Measurements from ENCODE around the gene CCNK.

Gene CCNK

DNA sequence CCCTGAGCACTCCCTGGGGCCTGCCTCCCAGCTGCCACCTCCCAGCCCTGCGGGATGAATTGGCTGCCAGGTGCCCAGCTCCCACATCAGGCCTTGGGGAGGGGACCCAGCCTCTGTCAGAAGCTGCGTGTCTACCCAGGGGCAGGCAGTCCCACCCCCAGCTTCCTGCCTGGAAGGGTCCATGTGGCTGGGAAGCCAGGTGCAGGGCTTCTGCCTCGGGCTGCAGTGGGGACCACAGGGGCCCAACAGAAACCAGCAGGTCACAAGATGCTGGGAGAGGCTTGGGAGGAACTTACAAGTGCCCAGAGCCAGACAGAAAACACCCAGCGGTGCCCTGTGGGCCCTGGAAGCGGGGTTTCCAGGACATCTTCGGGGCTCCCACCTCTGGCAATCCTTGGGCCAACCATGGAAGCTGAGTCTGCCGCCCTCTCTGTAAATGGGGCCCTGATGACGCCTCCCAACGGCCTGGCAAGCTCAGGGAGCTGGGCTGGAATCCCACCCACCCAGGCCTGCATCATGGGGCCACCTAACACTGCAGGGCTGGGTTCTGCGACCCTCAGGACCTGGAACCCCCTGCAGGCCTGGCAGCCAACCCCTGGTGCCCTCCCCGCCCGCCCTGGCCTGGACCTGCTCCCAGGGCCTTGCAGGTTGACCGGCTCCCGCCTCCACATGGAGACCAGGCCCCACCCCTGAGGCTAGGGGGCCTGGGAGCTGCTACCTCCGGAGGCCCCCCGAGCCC, 36.6 kb downstream of the CCNK start:
- in situ Hi-C loops (cut with MboI; ENCODE audit: low sequenced_read_pairs), result loop anchor here (25.0 kb wide), 1 partner anchor 369 kb away; no protein-coding TSS in a partner anchor

DNA sequence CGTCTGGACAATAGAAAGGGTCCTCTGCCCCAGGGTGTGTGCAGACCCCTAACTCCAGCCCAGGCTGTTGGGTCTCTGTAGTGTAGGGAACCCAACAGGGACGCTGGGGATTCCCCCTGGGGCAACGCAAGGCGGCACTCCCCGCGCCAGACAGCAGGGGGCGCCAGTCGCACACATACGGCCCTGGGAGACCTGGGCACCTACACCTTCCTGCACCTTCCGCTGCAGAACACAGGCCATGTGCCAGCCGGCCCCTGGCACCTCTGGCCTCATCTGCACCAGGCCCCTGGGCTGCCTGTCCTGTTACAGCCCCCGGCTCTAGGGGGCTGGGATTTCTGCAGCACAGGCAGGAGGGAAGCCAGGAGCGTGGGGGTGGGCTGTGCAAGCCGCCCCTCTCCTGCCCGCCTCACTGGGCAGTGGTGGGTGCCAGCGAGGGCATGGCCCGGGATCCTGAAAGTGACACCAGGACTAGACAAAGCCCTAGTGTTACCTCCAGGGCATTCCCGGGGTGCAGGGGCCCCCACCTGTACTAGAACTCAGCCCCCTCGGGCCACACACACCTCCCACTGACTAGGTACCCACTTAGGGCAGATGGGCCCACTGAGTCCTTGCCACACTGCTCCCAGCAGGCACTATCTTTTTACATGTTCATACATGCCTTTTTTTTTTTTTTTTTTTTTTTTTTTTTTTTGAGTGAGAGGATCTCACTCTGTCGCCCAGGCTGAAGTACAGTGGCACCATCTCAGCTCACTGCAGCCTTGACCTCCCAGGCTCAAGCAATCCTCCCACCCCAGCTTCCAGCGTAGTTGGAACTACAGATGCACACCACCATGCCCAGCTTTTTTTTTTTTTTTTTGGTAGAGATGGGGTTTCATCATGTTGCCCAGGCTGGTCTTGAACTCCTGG, 37.5 kb downstream of the CCNK start:
- in situ Hi-C loops (cut with MboI; ENCODE audit: low sequenced_read_pairs), result loop anchor here (25.0 kb wide), 1 partner anchor 369 kb away; no protein-coding TSS in a partner anchor

DNA sequence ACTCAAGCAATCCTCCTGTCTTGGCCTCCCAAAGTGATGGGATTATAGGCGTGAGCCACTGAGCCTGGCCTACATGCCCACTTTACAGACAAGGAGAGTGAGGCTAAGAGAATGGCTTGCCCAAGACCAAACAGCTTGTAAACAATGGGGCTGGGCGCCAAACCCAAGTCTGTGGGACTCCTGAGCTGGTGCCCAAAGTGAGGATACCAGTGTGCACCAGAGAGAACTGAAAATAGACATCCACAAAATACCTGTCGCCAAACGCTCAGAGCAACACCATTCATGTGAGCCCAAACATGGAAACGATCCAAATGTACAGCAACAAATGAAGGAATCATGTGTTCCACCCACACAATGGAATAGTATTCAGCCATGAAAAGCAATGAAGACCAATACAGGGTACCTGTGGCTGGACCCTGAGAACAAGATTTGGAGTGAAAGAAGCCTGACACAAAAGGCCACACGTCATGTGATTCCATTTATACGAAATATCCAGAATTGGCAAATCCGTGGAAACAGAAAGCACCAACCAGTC, 38.2 kb downstream of the CCNK start:
- in situ Hi-C loops (cut with MboI; ENCODE audit: low sequenced_read_pairs), result loop anchor here (25.0 kb wide), 1 partner anchor 368 kb away; no protein-coding TSS in a partner anchor

DNA sequence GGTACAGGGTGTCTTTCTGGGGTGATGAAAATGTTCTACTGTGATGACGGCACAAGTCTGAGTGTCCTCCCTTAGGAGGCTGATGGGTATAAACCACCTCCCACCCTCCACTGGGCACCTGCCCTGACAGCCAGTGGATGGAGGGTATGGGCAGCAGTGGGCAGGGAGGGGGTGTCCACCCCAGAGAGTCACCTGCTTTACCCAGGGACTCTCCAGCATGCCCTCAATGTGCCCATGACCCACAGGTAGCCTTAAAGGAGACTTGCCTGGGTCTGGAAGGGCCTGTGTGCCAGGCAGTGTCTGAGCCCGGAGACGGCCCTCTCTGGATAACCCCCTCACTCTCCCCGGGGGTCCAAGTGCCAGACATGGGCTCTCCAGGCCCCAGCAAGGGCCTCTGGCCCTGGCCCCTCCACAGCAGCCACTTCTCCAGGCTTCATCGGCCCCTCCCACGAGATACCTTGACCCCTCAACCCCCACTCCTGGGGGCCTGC, 38.8 kb downstream of the CCNK start:
- in situ Hi-C loops (cut with MboI; ENCODE audit: low sequenced_read_pairs), result loop anchor here (25.0 kb wide), 1 partner anchor 367 kb away; no protein-coding TSS in a partner anchor

DNA sequence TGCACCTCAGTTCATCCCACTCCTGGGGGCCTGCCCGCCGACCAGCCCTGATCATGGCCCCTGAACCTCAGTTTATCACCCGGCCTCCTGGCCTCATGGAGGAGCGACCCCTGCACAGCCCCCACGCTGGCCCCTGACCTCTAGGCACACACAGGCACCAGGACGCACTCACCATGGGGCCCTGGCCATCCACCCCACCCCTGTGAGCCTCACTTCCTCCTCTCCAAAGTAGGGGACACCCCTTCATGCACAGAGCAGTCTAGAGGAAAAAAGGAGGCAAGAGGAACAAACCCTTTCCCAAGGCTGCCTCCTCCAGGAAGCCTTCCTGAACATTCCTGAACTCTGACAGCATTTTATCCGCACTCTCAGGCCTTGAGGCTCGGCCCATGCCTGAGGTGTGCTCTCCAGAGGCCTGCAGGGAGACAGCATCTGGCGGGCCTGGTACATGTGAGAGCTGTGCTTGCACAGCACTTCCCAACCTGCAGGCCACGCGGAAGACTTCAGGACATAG, 39.4 kb downstream of the CCNK start:
- in situ Hi-C loops (cut with MboI; ENCODE audit: low sequenced_read_pairs), result loop anchor here (25.0 kb wide), 1 partner anchor 367 kb away; no protein-coding TSS in a partner anchor

DNA sequence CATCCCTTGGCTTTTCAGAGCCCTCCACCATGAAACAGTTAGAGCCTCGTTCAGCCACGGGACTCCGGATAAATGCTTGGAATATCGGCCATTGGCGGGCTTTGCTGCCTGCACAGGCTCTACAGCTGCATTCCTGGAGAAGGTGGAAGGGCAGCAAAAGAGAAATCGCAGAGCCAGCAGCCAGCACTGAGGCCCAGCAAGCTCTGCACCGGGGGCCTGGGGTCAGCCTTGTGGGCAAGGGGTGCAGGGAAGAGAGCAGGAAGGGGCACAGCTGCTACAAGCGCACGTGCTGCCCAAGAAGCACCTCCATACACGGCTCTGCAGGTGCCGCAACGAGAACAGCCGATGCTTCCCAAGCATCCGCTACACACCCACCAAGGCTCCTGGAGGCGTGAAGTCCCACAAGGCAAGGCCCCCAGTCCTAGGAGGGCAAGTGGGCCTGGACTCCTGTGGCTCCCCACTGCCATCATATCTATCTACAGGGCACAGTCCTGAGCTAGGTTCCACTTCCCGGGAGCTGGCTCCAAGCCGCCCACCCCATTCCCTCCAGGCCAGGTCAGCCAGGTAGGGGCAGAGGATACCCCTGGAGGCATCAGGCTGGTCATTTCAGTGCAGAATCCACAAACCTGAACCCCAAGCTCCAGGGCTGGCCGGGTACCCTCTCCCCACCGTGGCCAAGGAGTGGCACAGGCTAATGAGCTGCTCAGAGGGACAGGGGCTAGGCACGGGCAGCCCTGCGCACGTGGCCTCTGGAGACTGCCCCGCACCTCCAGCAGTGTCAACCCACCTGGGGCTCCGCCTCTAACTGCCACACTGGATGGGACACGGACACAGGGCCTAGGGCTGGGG, 40.2 kb downstream of the CCNK start:
- in situ Hi-C loops (cut with MboI; ENCODE audit: low sequenced_read_pairs), result loop anchor here (25.0 kb wide), 1 partner anchor 366 kb away; no protein-coding TSS in a partner anchor

GRCh38 chr14:99522025-99522401, 40.8 kb downstream of the CCNK start:
- in situ Hi-C loops (cut with MboI; ENCODE audit: low sequenced_read_pairs), result loop anchor here (25.0 kb wide), 1 partner anchor 365 kb away; no protein-coding TSS in a partner anchor

- in situ Hi-C loops (cut with MboI; ENCODE audit: low sequenced_read_pairs), result loop anchor here (25.0 kb wide), 1 partner anchor 365 kb away; no protein-coding TSS in a partner anchor
Measured at GRCh38 chr14:99522457-99522891, 41.3 kb downstream of the CCNK start.

GRCh38 chr14:99522934-99523703, 41.9 kb downstream of the CCNK start:
- in situ Hi-C loops (cut with MboI; ENCODE audit: low sequenced_read_pairs), result loop anchor here (25.0 kb wide), 1 partner anchor 364 kb away; no protein-coding TSS in a partner anchor

DNA sequence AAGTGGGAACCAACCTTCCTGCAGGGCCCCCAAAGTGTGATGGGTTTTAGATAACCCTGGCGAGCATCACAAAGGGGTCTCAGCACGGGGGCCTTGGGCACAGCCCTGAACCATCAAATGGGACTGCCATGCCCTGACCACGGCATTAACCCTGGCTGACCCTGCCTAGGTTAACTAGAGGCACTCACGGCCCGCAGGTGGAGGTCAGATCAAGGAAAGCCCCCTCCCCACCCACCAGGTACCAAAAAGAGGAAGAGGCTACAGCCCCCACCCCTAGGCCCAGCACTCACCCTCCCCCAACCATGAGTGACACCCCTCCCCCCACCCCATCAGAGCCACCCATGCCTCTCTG, 42.5 kb downstream of the CCNK start:
- in situ Hi-C loops (cut with MboI; ENCODE audit: low sequenced_read_pairs), result loop anchor here (25.0 kb wide), 1 partner anchor 364 kb away; no protein-coding TSS in a partner anchor

DNA sequence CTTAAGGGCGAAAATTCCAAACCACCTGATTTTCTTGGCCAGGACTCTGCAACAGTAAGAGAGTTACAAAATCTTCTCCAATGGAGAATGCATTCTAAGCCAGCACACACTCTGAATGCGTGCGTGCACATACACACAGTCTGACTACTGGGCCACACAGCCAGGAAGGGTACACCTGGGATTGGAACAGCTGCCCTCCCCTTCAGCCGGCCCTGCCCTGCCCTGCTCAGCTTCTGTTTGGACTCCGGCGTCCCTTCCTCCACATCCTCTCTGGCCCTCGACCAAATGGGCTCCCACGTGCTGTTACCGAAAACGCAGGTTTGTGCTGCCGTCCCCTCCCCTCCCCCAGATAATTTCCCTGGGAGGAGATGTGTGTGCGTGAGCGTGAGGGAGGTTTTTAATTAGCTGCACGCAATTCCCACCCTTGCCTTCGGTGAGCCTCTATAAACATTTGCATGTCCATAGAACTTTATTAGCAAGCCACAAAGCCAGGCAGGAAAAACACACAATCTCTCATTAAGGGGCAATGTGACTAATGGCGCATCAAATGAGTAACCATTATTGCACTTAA, 43.0 kb downstream of the CCNK start:
- in situ Hi-C loops (cut with MboI; ENCODE audit: low sequenced_read_pairs), result loop anchor here (25.0 kb wide), 1 partner anchor 363 kb away; no protein-coding TSS in a partner anchor

- in situ Hi-C loops (cut with MboI; ENCODE audit: low sequenced_read_pairs), result loop anchor here (25.0 kb wide), 1 partner anchor 362 kb away; no protein-coding TSS in a partner anchor
Measured at GRCh38 chr14:99524804-99525698, 43.8 kb downstream of the CCNK start.

- in situ Hi-C loops (cut with MboI; ENCODE audit: low sequenced_read_pairs), result no loop called here
Measured at GRCh38 chr14:99525699-99526080, 44.5 kb downstream of the CCNK start.

GRCh38 chr14:99527026-99527425, 45.8 kb downstream of the CCNK start:
- in situ Hi-C loops (cut with MboI; ENCODE audit: low sequenced_read_pairs), result no loop called here

DNA sequence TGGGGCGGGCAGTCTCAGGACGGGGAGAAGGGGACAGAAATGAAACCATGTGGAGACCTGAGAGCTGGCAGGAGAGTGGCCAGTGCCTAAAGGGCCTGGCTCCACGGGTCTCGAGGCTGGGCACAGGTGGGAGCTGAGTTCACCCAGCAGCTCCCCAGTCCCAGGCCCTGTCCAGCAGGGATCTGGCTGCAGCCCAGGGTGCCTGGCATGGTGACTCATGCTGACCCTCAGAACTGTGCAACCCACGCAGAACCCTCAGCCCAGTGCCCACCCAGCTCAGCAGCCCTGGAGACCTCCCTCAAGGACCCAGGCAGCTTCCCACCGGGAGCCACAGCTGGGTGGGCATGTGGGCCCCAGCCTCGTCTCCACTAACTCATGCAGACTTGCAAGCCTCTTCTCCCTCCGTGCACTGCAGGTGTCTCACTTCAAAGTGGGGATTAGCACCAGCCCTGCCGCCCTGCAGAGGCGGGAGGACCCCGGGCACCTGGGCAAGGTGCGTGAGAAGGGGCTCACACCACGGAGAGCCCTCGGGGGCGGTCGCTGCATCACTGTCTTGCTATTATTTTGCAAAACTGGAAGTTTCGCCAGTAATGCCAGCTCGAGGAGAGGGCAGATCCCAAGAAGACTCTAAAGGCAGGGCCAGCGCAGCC, 46.3 kb downstream of the CCNK start:
- in situ Hi-C loops (cut with MboI; ENCODE audit: low sequenced_read_pairs), result no loop called here

DNA sequence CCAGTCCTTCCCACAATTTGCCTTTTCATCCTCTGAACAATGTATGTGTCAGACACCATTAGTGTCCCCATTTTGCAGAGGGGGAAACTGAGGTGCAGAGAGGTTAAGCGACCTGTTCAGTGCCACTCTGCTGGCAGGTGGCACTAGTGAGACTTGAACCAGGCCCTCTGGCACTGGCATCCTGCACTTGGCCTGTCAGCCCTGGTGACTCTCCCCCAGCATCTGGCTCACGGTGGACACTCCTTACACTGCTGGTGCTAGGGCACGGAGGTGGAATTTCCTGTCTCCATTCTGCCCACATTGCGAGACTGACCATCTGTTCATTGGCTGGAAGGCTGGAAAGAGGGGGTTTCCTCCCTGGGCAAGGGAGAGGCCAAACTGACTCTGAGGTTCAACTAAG, 48.7 kb downstream of the CCNK start:
- in situ Hi-C loops (cut with MboI; ENCODE audit: low sequenced_read_pairs), result no loop called here

Measured in HL-60/S4 treated with phorbol 12-myristate 13-acetate at 8.2 ng/mL for 4 days and 3 days (cell line).